Measurements from ENCODE around the gene PSAPL1.

Gene PSAPL1

GRCh38 chr4:7383266-7383665 is 51.5 kb downstream of the PSAPL1 start:
- no peak for DNase-seq (ENCODE audit: low read depth in 1 of 2, low spot score in 1 of 2)

GRCh38 chr4:7382634-7383014 is 52.1 kb downstream of the PSAPL1 start:
- no peak for DNase-seq (ENCODE audit: low read depth in 1 of 2, low spot score in 1 of 2)

GRCh38 chr4:7381890-7382633 is 52.7 kb downstream of the PSAPL1 start:
- no peak for DNase-seq (ENCODE audit: low read depth in 1 of 2, low spot score in 1 of 2)

GRCh38 chr4:7381221-7381889 is 53.4 kb downstream of the PSAPL1 start:
- no peak for DNase-seq (ENCODE audit: low read depth in 1 of 2, low spot score in 1 of 2)

All from activated CD4-positive, alpha-beta T cell treated with anti-CD3 and anti-CD28 coated beads, Interleukin-2, amount 50 U/mL, for 24 hours (primary cell).